H1 (cell line): ENCODE results near the gene BSND. TPM values are rescaled to one million over a fixed set of nuclear protein-coding genes. Genes with fewer than 3 reads are reported as not detected.
A peak's percentile ranks its signal among the peaks of the same experiment; 100 is the strongest.

Experiments
- CTCF ChIA-PET: fragments of 300-600 bp; sonication (Branson Sonifier 250); formaldehyde crosslinking; loops from one replicate; lab custom pipeline; 2021; ENCODE audit not compliant: partially characterized antibody; lab: Charles Lee
- POLR2A ChIA-PET: fragments of 300-600 bp; sonication (Branson Sonifier 250); formaldehyde crosslinking; loops from one replicate; lab custom pipeline; 2021; ENCODE audit warnings: inconsistent platforms; ENCODE audit not compliant: partially characterized antibody; lab: Charles Lee
- DNase-seq, 2 experiments: peaks; one replicate each; pipeline versions ENCODE4 v3.0.0 to v3.0.0-alpha.2; 2010 to 2022; ENCODE audit warnings: low spot score in 2 of 2, low read depth in 1 of 2, mixed read lengths in 1 of 2
- FAIRE-seq: peaks from 2 replicates; lab custom pipeline; 2011; peaks lifted over from hg19 to GRCh38; lab: Jason Lieb, UNC
- H2AFZ ChIP-seq: 2 replicates; pipeline ENCODE4 v1.8.1; 2012; ENCODE audit warnings: low read length, inconsistent platforms
- H2AK5ac ChIP-seq: 2 replicates; pipeline ENCODE4 v1.6.1; 2013; ENCODE audit warnings: low read depth, low read length
- H2BK120ac ChIP-seq: replicated peaks from 2 replicates; pipeline ENCODE3; 2013; ENCODE audit warnings: low read depth, low read length, inconsistent platforms
- H2BK12ac ChIP-seq: 2 replicates; pipeline ENCODE4 v1.6.1; 2013; ENCODE audit warnings: low read depth, low read length
- H2BK15ac ChIP-seq: 2 replicates; pipeline ENCODE4 v1.6.1; 2013; ENCODE audit warnings: low read length
- H2BK20ac ChIP-seq: 2 replicates; pipeline ENCODE4 v1.6.1; 2013; ENCODE audit warnings: low read length
- H2BK5ac ChIP-seq: 2 replicates; pipeline ENCODE4 v1.6.1; 2013; ENCODE audit warnings: low read depth, low read length
- H3K14ac ChIP-seq: 2 replicates; pipeline ENCODE4 v1.6.1; 2013; ENCODE audit warnings: inconsistent platforms; ENCODE audit not compliant: insufficient read length
- H3K18ac ChIP-seq: 2 replicates; pipeline ENCODE4 v1.6.1; 2013; ENCODE audit warnings: low read length; ENCODE audit errors: extremely low read depth
- H3K23ac ChIP-seq: 2 replicates; pipeline ENCODE4 v1.6.1; 2013; ENCODE audit warnings: inconsistent platforms; ENCODE audit not compliant: insufficient read length
- H3K23me2 ChIP-seq: 2 replicates; pipeline ENCODE4 v1.6.1; 2013; ENCODE audit warnings: low read depth, low read length
- H3K27ac ChIP-seq: 2 replicates; pipeline ENCODE4 v1.6.1; 2011; ENCODE audit warnings: low read depth, low read length, inconsistent platforms
- H3K27me3 ChIP-seq, 4 experiments: replicated peaks in 1 of 4; 1 replicate in 1 of 4; 2 replicates in 3 of 4; pipeline versions ENCODE4 v1.6.1 to v1.8.1; 2011 to 2013; ENCODE audit warnings: low read length in 3 of 4, mild to moderate bottlenecking in 3 of 4, inconsistent platforms in 2 of 4, mixed read lengths in 2 of 4, moderate library complexity in 1 of 4; ENCODE audit not compliant: control insufficient read depth in 3 of 4, insufficient read depth in 3 of 4; ENCODE audit errors: extremely low read depth in 1 of 4
- H3K36me3 ChIP-seq, 4 experiments: 2 replicates each; pipeline versions ENCODE4 v1.6.1 to v1.8.1; 2011 to 2013; ENCODE audit warnings: mild to moderate bottlenecking in 4 of 4, low read length in 3 of 4, moderate library complexity in 2 of 4, control low read depth in 1 of 4, inconsistent platforms in 1 of 4; ENCODE audit not compliant: insufficient read depth in 4 of 4, control insufficient read depth in 2 of 4
- H3K4ac ChIP-seq: replicated peaks from 2 replicates; pipeline ENCODE3; 2013; ENCODE audit warnings: low read length, low read depth, mixed read lengths, inconsistent platforms; ENCODE audit not compliant: insufficient read length
- H3K4me1 ChIP-seq, 4 experiments: replicated peaks in 1 of 4; 1 replicate in 1 of 4; 2 replicates in 3 of 4; pipeline versions ENCODE4 v1.6.1 to v1.8.1; 2011 to 2013; ENCODE audit warnings: low read length in 3 of 4, inconsistent platforms in 2 of 4, mixed read lengths in 1 of 4; ENCODE audit not compliant: insufficient read depth in 4 of 4, control insufficient read depth in 3 of 4
- H3K4me2 ChIP-seq, 2 experiments: 2 replicates each; pipeline versions ENCODE4 v1.6.1 to v1.8.1; 2011 to 2013; ENCODE audit warnings: low read depth in 2 of 2, low read length in 2 of 2, control low read depth in 1 of 2, inconsistent platforms in 1 of 2, mild to moderate bottlenecking in 1 of 2; ENCODE audit not compliant: insufficient read depth in 1 of 2
- H3K4me3 ChIP-seq, 4 experiments: fragments of 200-600, 300-600 bp in 1 of 4; sonication (generic), shearing (Covaris generic), sonication (Bioruptor Twin) in 1 of 4; 2 replicates each; pipeline versions ENCODE4 v1.5.1 to v1.8.1; 2011 to 2016; ENCODE audit warnings: low read length in 4 of 4, low read depth in 3 of 4, control low read depth in 2 of 4, inconsistent platforms in 2 of 4, mild to moderate bottlenecking in 2 of 4, mixed read lengths in 1 of 4, moderate library complexity in 1 of 4; ENCODE audit not compliant: insufficient read depth in 2 of 4; ENCODE audit errors: extremely low read depth in 1 of 4
- H3K56ac ChIP-seq: replicated peaks from 2 replicates; pipeline ENCODE3; 2013; ENCODE audit warnings: low read depth, mild to moderate bottlenecking, mixed read lengths, low read length, inconsistent platforms; ENCODE audit not compliant: insufficient read length
- H3K79me1 ChIP-seq: 2 replicates; pipeline ENCODE4 v1.6.1; 2013; ENCODE audit warnings: low read depth, low read length, control low read depth
- H3K79me2 ChIP-seq, 2 experiments: 2 replicates each; pipeline versions ENCODE4 v1.6.1 to v1.8.1; 2012 to 2013; ENCODE audit warnings: low read length in 2 of 2, mild to moderate bottlenecking in 2 of 2, inconsistent platforms in 1 of 2; ENCODE audit not compliant: insufficient read depth in 2 of 2, control insufficient read depth in 1 of 2
- H3K9ac ChIP-seq, 4 experiments: replicated peaks in 1 of 4; 1 replicate in 1 of 4; 2 replicates in 3 of 4; pipeline versions ENCODE4 v1.6.1 to v1.8.1; 2011 to 2013; ENCODE audit warnings: low read depth in 3 of 4, low read length in 3 of 4, control low read depth in 2 of 4, mild to moderate bottlenecking in 2 of 4, moderate library complexity in 2 of 4, inconsistent platforms in 1 of 4; ENCODE audit errors: extremely low read depth in 1 of 4
- H3K9me3 ChIP-seq, 2 experiments: 2 replicates each; pipeline versions ENCODE4 v1.6.1 to v1.8.1; 2012 to 2013; ENCODE audit warnings: mild to moderate bottlenecking in 2 of 2, moderate library complexity in 2 of 2, control low read depth in 1 of 2, inconsistent platforms in 1 of 2, low read depth in 1 of 2, low read length in 1 of 2, mixed read lengths in 1 of 2; ENCODE audit not compliant: insufficient read depth in 2 of 2
- H4K20me1 ChIP-seq, 2 experiments: replicated peaks in 1 of 2; 2 replicates each; pipeline versions ENCODE3 to v1.8.1; 2011 to 2013; ENCODE audit warnings: inconsistent platforms in 2 of 2, low read length in 2 of 2, mild to moderate bottlenecking in 1 of 2; ENCODE audit not compliant: insufficient read depth in 2 of 2, control insufficient read depth in 1 of 2
- H4K5ac ChIP-seq: 2 replicates; pipeline ENCODE4 v1.6.1; 2013; ENCODE audit warnings: low read length, low read depth, mixed read lengths, inconsistent platforms; ENCODE audit not compliant: insufficient read length
- H4K8ac ChIP-seq: 2 replicates; pipeline ENCODE4 v1.8.0; 2013; ENCODE audit warnings: mild to moderate bottlenecking, moderate library complexity, low read length, inconsistent platforms; ENCODE audit not compliant: insufficient read depth; ENCODE audit errors: extremely low read depth
- H4K91ac ChIP-seq: replicated peaks from 2 replicates; pipeline ENCODE3; 2013; ENCODE audit warnings: low read length, mixed read lengths, inconsistent platforms; ENCODE audit not compliant: insufficient read length
- CBX5 ChIP-seq: fragments of 300-800, 300-1000 bp; sonication (generic); IDR thresholded peaks from 2 replicates; pipeline ENCODE4 v1.7.1; 2016; ENCODE audit warnings: antibody characterized with exemption, low read length, low read depth
- CEBPB ChIP-seq: IDR thresholded peaks from 2 replicates; pipeline ENCODE4 v1.6.1; 2012; ENCODE audit warnings: low read depth, low read length
- CREB1 ChIP-seq: IDR thresholded peaks from 2 replicates; pipeline ENCODE4 v1.6.1; 2012; ENCODE audit warnings: inconsistent platforms
- FOSL1 ChIP-seq: IDR thresholded peaks from 2 replicates; pipeline ENCODE4 v1.6.1; 2011; ENCODE audit warnings: mild to moderate bottlenecking, low read depth, low read length, moderate library complexity; ENCODE audit not compliant: insufficient read depth
- MAFK ChIP-seq: IDR thresholded peaks from 2 replicates; pipeline ENCODE4 v1.6.1; 2012; ENCODE audit warnings: low read depth, mild to moderate bottlenecking, improper control_type of control experiment, low read length
- POU5F1 ChIP-seq: IDR thresholded peaks from 2 replicates; pipeline ENCODE4 v1.6.1; 2011; ENCODE audit warnings: low read depth, mild to moderate bottlenecking, low read length, moderate library complexity
- RBBP5 ChIP-seq: IDR thresholded peaks from 2 replicates; pipeline ENCODE4 v1.7.1; 2012; ENCODE audit warnings: low read depth, mild to moderate bottlenecking, inconsistent platforms, low read length, moderate library complexity, borderline replicate concordance
- SAP30 ChIP-seq: fragments of 300-600 bp; sonication (generic); IDR thresholded peaks from 2 replicates; pipeline ENCODE4 v1.7.1; 2012; ENCODE audit warnings: low read length, moderate library complexity, mild to moderate bottlenecking, inconsistent platforms; ENCODE audit not compliant: insufficient read depth, insufficient replicate concordance
- SP2 ChIP-seq: IDR thresholded peaks from 2 replicates; pipeline ENCODE4 v1.6.1; 2012; ENCODE audit warnings: mild to moderate bottlenecking, low read length, inconsistent platforms
- WGBS, 2 experiments: shearing (Covaris generic) in 1 of 2; methylation state at CpG; one replicate each; pipeline versions ENCODE4 v1.1.6 to v1.1.7; 2013 to 2015; ENCODE audit warnings: low lambda C conversion rate in 2 of 2, mixed read lengths in 2 of 2, inconsistent platforms in 1 of 2, low coverage in 1 of 2, missing lambda C conversion rate in 1 of 2; ENCODE audit not compliant: insufficient replicate concordance in 2 of 2, insufficient coverage in 1 of 2, insufficient read length in 1 of 2; ENCODE audit errors: extremely low coverage in 1 of 2, missing lambda C conversion rate in 1 of 2; 5-methylcytosine and 5-hydroxymethylcytosine counted together
- polyA plus RNA-seq, 7 experiments: library from polyadenylated mRNA; depleted of rRNA in 3 of 7; stranded (reverse) in 5 of 7; unstranded in 2 of 7; fragments of >200 nt in 5 of 7; fragments of 200-250 nt in 2 of 7; gene quantifications; 1 replicate in 5 of 7; 2 replicates in 1 of 7; 4 replicates in 1 of 7; pipeline versions ENCODE4 v1.2.1 to v1.2.3, GENCODE V29; 2011 to 2013; ENCODE audit warnings: missing spikeins in 2 of 7, mixed read lengths in 2 of 7
- total RNA-seq: library from RNA; stranded (reverse); fragmentation: NEBNext Ultra II Directional; extraction: Animal tissue kit (Norgen Biotek cat#: 25700); gene quantifications from 2 replicates; pipeline ENCODE4 v1.2.1, GENCODE V29; 2021
- TF ChIP-seq, protein P1 (sequence below): IDR thresholded peaks from 2 replicates; pipeline ENCODE4 v1.6.1; 2011; ENCODE audit warnings: low read length, improper control_type of control experiment

The BSND gene
- total and polyA plus RNA-seq, 2 of the 8 experiments (the other 6 are each of a cell fraction or from before 2014, with no cell fraction given): 0.43 to 0.68 TPM

- Histone ChIP-seq H3K14ac (no peak overlapping the region), H2BK15ac (no peak overlapping the region), H3K23me2 (peaks cover 13% of the 10 kb centered on the region; the same call in 1 of the 2 replicates), H2BK20ac (no peak overlapping the region), H4K8ac (no peak overlapping the region; the same call in 1 of the 2 replicates), H2BK12ac (no peak overlapping the region), H3K4me2 (no peak overlapping the region), H2BK120ac (no peak overlapping the region), H3K4ac (no peak overlapping the region), H2AK5ac (no peak overlapping the region), H3K36me3 (peaks cover 0 to 14% (median 0%) of the 10 kb centered on the region in 4 experiments; a peak in 1 of 8 replicates), H3K23ac (no peak overlapping the region), H4K5ac (no peak overlapping the region), H3K79me2 (peaks cover 6 to 16% of the 10 kb centered on the region in 2 experiments; a peak in 2 of 4 replicates), H4K91ac (no peak overlapping the region), H3K9ac (no peak overlapping the region), H3K79me1 (no peaks in the 10 kb centered on the region; the same call in none of the 2 replicates), H3K4me3 (no peak overlapping the region), H3K9me3 (no peaks in the 10 kb centered on the region), H3K27ac (no peak overlapping the region), H3K27me3 (peaks cover 6 to 27% (median 25%) of the 10 kb centered on the region in 4 experiments), H3K4me1 (peaks cover 0 to 13% (median 9%) of the 10 kb centered on the region in 4 experiments; a peak in 6 of 7 replicates), H2BK5ac (peak overlapping the region; percentile 52), H3K56ac (no peak overlapping the region), H2AFZ (no peak overlapping the region), H3K18ac (no peak overlapping the region), H4K20me1 (peaks cover 0 to 32% of the 10 kb centered on the region in 2 experiments)
- ChIA-PET CTCF (interaction anchor here (1.8 kb wide), 1 partner anchor 99 kb away, joined by 8 read pairs; no protein-coding TSS in a partner anchor), POLR2A (no interaction called here)
- 90% methylated on average over 9 of the region's 9 CpGs; no CpG with 5 or more reads in 1 of the 2 experiments for WGBS, 2 experiments
- DNase-seq (no peak), FAIRE-seq (no peak)
- TF ChIP-seq POU5F1 (no peak), FOSL1 (no peak), CREB1 (no peak), SP2 (no peak), CBX5 (no peak), RBBP5 (no peak), MAFK (no peak), SAP30 (no peak), CEBPB (no peak)
- TF ChIP-seq, protein P1, sequence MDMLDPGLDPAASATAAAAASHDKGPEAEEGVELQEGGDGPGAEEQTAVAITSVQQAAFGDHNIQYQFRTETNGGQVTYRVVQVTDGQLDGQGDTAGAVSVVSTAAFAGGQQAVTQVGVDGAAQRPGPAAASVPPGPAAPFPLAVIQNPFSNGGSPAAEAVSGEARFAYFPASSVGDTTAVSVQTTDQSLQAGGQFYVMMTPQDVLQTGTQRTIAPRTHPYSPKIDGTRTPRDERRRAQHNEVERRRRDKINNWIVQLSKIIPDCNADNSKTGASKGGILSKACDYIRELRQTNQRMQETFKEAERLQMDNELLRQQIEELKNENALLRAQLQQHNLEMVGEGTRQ: no peak
These were observed 45.0 kb downstream of the BSND start for GRCh38 chr1:55043726-55044125.
